Stimulated activated CD8-positive, alpha-beta memory T cell treated with anti-CD3 and anti-CD28 coated beads, Interleukin-2, amount 100 ng/mL, for 48 hours (primary cell): ENCODE data around the gene MEAF6.
"Not testable (repeated sequence)": the region's sequence is repeated elsewhere in the genome, so short reads cannot be mapped to it uniquely, and the experiment has no call there.

ENCODE experiments used
- DNase-seq, 2 donors: peaks; one replicate each; pipeline ENCODE4 v3.0.0-alpha.2; 2020; ENCODE audit warnings: low read depth in 2 of 2

Gene MEAF6

DNA sequence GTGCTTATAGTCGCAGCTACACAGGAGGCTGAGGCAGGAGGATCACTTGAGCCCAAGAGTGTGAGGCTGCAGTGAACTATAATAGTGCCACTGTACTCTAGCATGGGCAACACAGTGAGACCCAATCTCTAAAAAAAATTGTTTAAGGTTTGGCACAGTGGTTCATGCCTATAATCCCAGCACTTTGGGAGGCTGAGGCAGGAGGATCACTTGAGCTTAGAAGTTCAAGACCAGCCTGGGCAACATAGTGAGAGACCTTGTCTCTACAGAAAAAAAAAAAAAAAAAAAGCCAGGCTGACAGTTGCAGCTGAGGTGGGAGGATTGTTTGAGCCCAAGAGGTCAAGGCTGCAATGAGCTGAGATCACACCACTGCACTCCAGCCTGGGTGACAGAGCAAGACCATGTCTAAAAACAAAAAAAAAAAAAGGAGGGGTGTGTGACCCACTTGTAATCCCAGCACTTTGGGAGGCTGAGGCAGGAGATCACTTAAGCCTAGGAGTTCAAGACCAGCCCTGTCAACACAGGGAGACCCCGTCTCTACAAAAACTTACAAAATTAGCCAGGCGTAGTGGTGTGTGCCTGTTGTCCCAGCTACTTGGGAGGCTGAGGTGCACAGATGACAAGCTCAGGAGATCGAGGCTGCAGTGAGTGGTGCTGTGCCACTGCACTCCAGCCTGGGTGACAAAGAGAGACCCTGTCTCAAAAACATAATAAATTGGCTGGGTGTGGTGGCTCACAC lies 18.0 kb upstream of the MEAF6 start:
- not testable (repeated sequence) for DNase-seq

DNA sequence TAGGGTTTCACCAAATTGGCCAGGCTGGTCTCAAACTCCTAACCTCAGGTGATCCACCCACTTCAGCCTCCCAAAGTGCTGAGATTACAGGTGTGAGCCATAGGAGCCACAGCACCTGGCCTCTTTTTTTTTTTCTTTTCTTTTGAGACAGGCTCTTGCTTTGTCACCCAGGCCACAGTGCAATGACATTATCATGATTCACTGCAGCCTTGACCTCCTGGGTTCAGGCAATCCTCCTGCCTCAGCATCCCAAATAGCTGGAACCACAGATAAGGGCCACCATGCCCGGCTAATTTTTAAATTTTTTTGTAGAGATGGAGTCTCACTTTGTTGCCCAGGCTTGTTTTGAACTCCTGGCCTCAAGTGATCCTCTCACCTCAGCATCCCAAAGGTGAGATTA lies 15.3 kb upstream of the MEAF6 start:
- DNase-seq: not testable (repeated sequence)

DNA sequence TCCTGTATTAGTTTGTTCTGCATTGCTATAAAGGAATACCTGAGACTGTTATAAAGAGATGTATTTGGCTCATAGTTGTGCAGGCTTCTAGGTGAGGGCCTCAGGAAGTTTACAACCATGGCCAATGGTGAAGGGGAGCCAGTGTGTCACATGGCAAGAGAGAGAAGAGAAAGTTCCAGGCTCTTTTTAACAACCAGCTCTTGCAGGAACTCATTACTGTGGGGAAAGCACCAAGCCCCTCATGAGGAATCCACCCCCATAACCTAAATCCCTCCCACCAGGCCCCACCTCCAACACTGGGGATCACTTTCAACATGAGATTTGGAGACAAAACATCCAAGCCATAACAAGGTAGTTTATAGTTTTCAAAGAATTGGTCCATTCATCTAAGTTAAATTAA lies 5.0 kb upstream of the MEAF6 start:
- DNase-seq: no peak

DNA sequence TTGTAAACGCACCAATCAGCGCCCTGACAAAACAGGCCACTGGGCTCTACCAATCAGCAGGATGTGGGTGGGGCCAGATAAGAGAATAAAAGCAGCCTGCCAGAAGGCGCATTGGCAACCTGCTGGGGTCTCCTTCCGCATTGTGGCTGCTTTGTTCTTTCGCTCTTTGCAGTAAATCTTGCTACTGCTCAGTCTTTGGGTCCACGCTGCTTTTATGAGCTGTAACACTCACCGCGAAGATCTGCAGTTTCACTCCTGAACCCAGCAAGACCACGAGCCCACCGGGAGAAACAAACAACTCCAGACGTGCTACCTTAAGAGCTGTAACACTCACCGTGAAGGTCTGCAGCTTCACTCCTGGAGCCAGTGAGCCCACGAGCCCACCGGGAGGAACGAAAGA lies 4.4 kb upstream of the MEAF6 start:
- DNase-seq: peak; percentile 22 to 56

DNA sequence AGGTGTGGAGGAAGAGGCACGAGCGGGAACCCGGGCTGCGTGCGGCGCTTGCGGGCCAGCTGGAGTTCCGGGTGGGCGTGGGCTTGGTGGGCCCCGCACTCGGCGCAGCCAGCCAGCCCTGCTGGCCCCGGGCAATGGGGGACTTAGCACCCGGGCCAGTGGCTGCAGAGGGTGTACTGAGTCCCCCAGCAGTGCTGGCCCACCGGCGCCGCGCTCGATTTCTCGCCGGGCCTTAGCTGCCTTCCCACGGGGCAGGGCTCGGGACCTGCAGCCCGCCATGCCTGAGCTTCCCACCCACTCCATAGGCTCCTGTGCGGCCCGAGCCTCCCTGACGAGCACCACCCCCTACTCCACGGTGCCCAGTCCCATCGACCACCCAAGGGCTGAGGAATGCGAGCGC lies 3.7 kb upstream of the MEAF6 start:
- not testable (repeated sequence) for DNase-seq

DNA sequence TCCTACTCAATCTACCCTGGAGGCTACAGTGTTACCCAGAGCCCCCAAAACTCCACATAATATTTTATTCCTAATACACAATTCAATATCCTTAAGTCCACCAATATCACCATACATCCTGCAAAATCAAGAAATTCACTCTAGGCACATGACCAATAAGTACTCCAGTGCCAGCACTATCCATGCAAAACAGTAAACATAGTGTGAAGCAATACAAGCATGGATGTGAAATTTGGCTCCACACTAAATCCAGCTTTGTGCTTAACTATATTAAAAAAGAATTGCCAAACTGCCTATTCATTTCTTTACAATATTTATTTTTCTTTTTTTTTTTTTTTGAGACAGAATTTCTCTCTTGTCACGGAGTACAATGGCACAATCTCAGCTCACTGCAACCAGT lies 3.0 kb upstream of the MEAF6 start:
- no peak for DNase-seq

DNA sequence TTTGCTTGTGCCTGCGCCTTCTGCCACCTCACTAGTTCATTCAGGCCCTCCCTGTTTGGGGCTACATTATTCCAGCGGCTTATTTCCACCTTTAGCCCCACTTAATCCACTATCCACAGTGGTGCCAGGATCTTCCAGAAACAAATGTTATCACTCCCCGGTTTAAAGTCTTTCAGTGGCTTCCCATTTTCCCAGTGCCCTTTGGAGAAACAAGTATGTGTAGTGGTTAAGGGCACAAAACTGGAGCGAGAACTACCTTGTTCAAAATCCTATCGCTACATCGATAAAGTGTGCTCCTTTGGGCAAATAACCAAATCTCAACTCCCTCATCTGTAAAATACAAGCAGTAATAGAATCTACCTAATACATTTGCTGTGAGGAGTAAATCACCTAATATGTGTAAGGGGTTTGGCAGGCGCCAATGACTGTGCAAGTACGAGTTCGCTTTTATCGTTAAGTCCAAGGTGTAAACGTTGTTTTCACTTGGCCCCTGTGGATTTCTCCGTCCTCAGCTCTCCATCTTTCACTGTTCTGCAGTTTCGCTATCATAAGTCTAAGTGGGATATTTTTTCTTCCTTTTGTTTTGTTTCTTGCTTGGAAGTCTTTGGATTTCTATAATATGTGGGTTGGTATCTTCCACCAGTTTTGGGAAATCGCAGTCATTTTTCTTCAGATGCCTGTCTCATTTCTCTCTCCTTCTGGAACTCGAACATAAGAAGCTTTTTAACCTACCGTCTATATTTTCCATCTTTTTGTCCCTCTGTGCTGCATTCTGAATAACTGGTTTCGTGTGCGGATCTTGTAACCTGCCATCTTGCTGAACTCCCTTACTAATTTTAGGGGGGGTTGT lies 844 bp upstream of the MEAF6 start:
- DNase-seq: no peak

DNA sequence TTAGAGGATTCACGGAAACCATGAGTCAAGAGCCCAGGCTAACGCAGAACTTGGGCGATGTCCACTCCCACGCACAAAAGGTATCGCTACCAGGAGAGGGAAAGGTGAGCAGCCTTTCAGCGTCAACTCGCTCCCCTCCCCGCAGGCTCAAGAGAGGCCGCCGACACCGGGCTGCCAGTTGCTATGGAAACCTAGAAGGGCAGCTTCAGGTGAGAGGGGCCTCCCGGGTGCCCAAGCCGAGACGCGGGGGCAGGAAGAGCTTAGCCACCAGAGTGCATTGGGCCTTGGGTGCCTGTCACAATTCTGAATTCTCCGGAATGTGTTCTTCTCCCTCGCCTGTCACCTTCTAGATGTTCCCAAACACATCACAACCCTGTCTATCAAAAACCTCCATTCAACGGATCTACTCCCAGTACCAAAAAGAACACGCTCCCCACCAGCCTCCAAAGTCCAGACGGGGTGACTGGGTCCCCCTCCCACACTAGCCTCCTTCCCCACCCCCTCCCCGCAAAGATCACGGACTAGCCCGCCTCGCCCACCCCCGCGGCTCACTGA lies 694 bp downstream of the MEAF6 start:
- DNase-seq: peak; percentile 52 to 56

DNA sequence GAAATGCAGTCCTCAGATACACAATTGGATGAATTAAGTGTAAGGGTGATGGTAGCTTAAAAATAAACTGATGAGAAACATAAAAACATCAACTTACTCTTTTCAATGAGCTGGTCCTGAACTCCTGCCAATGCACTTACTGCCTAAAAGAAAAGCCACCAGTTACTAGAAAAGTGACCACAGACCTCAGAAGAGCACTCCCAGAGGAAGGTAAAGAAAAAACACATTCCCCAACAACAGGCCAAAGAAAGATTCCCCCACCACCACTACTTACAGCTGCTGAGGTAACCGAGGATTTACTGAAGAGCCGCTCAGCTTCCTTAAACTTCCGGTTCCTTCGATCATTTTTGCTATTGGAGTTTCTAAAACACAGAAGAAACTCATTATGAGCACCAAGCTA lies 5.4 kb downstream of the MEAF6 start:
- no peak for DNase-seq

DNA sequence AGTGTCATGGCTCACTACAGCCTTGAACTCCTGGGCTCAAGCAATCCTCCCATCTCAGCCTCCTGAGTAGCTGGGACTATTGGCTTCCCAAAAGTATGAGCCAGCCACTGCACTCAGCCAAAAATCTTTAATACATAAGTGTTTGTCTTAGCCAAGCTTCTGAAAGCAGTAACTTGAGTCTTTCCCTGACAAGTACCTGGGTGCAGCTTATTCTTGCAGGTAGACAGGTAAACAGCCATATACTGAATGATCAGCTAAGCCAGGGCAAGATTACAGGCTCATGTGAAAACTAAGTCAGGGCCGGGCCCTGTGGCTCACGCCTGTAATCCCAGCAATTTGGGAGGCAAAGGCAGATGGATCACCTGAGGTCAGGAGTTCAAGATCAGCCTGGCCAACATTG lies 7.8 kb downstream of the MEAF6 start:
- DNase-seq: no peak

DNA sequence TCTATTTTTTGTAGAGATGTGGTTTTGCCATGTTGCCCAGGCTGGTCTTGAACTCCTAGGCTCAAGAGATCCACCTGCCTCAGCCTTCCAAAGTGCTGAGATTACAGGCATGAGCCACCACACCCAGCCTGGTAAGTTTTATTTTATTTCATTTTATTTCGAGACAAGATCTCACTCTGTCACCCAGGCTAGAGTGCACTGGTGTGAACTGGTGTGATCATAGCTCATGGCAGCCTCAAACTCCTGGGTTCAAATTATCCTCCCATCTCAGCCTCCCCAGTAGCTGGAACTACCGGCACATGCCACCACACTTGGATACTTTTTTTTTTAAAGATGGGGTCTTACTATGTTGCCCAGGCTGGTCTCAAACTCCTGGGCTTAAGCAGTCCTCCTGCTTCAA lies 11.8 kb downstream of the MEAF6 start:
- not testable (repeated sequence) for DNase-seq

DNA sequence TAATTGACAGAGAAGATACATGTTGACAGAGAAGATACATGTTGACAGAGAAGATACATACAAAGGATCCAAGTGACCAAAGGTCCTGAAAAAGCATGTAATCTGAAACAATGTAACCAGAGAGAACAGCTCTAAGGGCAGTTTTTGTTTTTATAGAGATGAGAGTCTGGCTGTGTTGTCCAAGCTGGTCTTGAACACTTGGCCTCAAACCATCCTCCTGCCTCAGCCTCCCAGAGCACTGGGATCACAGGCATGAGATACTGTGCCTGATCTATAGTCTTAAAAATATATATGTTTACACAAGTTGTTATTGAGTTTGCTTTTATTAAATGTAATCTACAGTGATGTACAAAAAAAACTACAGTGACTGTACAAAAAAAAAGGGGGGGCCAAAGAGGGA lies 12.5 kb downstream of the MEAF6 start:
- no peak for DNase-seq

DNA sequence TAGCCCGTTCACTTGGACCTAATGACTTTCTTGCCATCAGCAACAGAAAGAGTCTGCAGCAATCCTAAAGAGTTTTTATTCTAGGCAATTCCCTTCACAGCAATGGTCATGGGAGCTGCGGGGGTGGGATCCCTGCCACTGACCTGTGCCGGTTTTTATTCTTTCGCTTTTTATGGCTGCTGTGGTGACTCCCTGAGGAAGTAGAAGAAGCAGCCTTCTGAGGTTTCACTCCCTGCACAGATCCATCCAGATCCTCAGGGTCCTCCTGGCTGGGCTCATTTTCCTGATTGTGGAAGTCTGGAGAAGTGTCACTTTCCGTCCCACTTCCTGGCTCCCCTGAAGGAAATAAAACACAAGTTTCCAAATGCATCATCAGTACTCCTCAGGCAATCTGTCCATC lies 12.9 kb downstream of the MEAF6 start:
- no peak for DNase-seq

DNA sequence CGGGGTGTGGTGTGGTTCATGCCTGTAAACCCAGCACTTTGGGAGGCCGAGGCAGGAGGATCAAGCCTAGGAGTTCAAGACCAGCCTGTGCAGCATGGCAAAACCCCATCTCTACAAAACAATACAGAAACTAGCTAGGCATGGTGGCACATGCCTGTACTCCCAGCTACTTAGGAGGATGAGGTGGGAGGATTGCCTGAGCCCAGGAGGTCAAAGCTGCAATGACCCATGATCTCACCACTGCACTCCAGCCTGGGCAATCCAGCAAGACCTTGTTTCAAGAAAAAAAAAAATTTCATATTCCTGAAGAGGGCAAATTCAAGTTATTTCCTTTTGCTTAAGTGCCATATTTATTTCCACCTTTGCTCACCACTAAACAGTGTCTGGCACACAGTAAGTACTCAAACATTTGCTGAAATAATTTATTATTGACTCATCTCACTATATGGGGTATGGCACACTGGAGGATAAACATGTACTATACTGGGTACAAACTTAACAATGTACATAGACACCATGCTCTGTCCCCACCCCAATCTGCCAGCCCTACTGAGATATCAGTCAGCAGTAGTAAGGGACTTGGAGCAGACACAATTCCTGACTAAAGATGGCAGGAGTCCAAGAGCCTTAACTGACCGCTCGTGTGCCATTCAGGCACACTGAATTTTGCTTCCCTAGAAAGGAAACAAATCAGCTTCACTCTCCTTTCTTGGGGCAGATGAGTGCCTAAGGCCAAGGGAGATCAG lies 15.5 kb downstream of the MEAF6 start:
- DNase-seq: no peak

DNA sequence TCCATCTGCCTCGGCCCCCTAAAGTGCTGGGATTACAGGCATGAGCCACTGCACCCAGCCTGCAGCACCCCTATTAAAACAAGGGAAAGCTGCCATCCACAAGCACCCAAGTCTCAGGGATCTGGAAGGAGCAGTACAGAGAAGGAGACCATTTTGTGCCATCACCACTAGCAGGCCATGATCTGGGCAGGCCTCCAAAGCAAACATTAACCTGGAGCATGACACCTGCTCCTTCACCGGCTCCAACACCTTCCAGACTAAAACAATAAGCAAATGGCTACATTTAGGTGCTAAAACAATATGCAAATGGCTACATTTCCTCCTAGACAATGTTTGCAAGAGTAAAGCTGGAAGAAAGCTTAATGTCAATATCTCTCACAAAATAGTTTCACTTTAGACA lies 16.7 kb downstream of the MEAF6 start:
- DNase-seq: no peak

DNA sequence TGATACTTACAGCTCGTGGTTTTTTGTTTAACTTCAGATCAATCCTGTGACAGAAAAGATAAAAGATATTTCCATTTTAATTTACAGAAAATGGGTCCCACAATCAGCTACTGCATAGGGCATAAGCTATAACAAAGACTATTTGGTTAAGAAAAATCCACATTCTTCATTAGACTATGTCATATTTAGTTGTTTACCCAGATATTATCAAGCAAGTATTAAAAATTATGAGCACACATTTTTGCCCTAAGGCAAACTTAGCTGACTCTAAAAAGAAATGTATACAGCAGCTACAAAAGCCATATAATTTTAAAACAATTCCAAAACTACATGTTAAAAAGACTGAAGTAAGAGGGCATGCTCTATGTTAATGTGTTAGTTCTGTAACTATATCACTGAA lies 18.7 kb downstream of the MEAF6 start:
- no peak for DNase-seq

DNA sequence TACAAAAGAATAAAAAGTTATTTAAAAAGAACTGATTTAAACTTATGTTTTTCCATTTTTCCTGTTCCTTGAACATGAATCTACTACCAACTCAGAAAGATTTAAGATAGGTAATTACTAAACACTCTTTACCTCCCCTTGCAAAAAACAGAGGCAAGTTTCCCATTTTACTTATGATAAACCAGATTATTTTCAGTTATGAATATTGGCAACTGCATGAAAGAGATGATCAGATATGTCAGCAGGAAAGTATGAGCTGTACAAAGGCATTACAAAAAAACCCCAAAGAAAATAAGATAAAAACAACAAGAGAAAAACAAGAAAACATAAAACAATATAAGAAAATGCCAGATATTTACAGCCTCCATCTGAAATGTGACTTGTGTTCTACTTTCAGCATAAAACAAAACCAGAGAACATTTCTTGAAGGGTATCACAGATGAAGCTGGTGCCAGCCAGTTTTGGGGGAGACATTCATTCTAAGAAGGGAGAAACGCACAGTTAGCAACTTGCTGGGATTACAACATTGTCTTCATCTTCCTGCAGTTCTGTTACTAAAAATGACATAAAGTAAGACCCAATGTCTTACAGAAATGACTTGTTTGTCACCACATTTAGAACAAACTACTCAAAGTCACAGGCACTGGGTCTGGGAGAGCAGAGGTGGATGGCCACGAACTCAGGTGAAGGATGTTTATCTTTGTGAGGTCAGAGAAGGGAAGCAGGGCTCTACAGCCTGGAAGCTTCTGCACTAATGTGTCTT lies 21.0 kb downstream of the MEAF6 start:
- DNase-seq: no peak

DNA sequence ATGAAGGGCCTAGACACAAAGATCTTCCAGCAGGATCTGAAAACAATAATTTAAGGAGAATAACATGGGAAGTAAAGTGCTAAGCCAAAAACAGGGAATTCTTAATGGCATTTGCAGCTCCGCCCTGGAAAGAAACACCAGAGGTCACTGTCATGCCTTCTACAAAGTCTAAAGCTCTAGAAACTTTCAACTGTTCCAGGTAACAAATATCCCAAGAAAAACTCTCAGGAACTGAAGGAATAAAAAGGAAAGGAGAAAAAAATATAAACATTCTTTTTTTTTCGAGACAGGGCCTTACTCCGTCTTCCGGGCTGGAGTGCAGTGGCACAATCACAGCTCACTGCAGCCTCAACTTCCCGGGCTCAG lies 27.0 kb downstream of the MEAF6 start:
- DNase-seq: no peak

DNA sequence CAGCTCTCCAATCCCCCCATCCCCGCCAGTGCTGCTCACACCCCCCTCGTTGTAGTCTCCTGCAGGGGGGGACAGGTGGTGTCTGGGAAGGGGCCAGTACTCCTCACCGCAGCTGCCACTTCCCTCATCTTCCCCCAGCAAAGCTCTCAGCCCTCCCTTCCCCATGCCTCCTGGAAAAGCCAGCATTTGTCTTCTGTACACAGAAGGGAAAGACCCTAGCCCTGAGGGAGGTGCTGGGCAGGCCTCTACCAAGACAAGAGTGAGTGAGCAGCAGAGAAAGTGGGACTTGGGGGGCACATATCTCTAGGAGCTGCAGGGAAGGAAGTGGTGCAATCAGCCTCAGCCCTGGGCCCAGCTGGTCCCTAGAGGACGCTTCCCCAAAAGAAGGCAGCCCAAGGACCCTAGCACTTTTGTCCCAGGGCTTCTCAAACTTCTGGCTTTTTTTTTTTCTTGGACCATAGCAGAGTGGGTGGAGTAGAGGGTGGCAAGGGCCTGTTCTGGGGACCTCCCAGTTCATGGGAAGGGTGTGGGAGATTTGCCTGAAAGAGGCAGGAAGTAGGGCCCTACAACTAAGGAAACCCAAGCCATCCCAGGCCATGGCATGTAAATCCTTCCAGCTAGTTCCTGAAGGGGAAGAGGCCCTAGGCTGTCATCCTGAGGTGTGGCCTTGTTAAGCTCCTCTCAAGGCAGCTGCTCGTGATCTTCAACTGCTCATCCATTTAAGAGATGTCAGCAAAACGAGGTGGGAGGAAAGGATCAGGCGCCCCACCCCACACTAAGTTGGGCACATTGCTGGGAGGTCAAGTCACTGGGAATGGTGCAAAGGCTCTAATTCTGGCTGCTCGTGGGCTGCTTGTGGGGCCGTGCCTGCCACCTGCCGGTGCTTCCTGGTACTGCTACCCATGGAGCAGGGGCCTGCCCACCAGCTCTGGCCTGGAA lies 27.6 kb downstream of the MEAF6 start:
- peak in 1 of 2 donors; percentile 71 for DNase-seq

DNA sequence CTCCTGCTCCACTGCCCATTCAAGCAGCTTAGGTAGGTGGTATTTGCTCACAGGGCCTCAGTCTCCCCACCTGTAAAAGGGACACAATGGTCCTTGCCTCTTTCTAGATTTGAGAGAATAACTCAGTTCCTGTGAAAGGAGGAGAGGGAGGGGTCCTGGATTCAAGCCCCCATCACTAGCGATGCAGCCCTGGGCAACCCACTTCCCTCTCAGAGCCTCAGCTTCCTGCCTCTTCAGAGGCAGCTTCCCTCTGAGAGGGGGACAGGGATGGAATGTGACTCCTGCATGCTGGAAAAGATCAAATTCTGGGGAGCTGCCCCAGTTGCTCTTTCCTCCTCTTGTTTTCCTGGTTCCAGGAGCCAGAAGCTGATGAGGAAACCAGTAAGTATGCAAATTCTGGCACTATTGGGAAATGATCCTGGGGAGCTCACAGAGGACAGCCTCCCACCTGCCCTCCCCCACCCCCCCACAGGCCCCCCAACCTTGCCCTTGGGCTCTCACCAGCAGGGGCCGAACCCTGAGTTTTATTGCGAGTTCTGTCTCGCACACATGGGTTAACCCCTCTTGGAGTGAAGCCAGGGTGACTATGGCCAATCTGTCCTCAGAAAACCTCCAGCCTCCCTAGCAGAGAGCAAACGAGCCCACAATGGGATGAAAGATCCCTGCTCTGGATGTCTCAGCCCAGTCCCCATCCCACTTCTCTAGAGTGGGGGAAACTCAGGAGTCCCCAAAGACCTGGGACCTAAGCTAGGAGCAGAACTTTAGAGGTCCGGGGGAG lies 28.5 kb downstream of the MEAF6 start:
- DNase-seq: no peak
